ENCODE data around the gene SCFD2. TPM values are rescaled to one million over a fixed set of nuclear protein-coding genes. Genes with fewer than 3 reads are reported as not detected.

The SCFD2 gene
- total and polyA plus RNA-seq, 10 of the 15 experiments (the other 5 are each of a cell fraction or from before 2014, with no cell fraction given), result 4.8 to 37.6 (median 24.9) TPM

- no peak overlapping the region for H3K4me2 ChIP-seq (ENCODE audit: control insufficient read depth, insufficient read depth)
- SMC1A ChIA-PET (ENCODE audit: uncharacterized antibody, unreplicated experiment), result interaction anchor here (1.3 to 2.4 kb wide), 3 partner anchors 8 to 432 kb away, joined by 3 to 7 read pairs (median 5); no protein-coding TSS in a partner anchor
- H3K9me3 ChIP-seq (replicated peaks; ENCODE audit: control insufficient read depth, insufficient read depth, low read length), result no peaks in the 10 kb centered on the region
- TF ChIP-seq EP300 (IDR thresholded peaks at IDR 0.05; ENCODE audit: borderline replicate concordance in 1 of 2, control insufficient read depth in 1 of 2, low read depth in 2 of 2, low read length in 2 of 2) (no peak), TCF3 (IDR thresholded peaks at IDR 0.05; ENCODE audit: borderline replicate concordance, insufficient read depth, low read depth, low read length) (no peak), ATF2 (IDR thresholded peaks at IDR 0.05; ENCODE audit: low read length) (no peak), FOXM1 (IDR thresholded peaks at IDR 0.05; ENCODE audit: low read depth, low read length) (no peak), CHD2 (IDR thresholded peaks at IDR 0.05; ENCODE audit: borderline replicate concordance, low read depth, low read length) (no peak), BRCA1 (IDR thresholded peaks at IDR 0.05; ENCODE audit: low read depth, low read length) (no peak)
- DNase-seq (ENCODE audit: low read depth, low spot score) (no peak), ATAC-seq (no peak), FAIRE-seq (no peak)
- intact Hi-C loops (cut with micrococcal nuclease; ENCODE audit: unreplicated experiment), result no loop called here
- no peaks in the 10 kb centered on the region for H3K27me3 ChIP-seq (replicated peaks in 1 of 2; ENCODE audit: control insufficient read depth in 2 of 2, insufficient read depth in 2 of 2, low read length in 1 of 2)
- no peaks in the 10 kb centered on the region for H4K20me1 ChIP-seq (ENCODE audit: control insufficient read depth, insufficient read depth)
- no peak overlapping the region for H3K9ac ChIP-seq (ENCODE audit: control insufficient read depth, insufficient read depth, low read length)
- H2AFZ ChIP-seq (ENCODE audit: control insufficient read depth, low read depth, low read length), result no peak overlapping the region
- RAD21 ChIA-PET (ENCODE audit: unreplicated experiment), result no interaction called here
- H3K4me3 ChIP-seq, result no peak overlapping the region
- H3K36me3 ChIP-seq (ENCODE audit: control insufficient read depth in 2 of 2, insufficient read depth in 2 of 2, low read length in 1 of 2), result no peaks in the 10 kb centered on the region
- H3K4me1 ChIP-seq (ENCODE audit: control insufficient read depth, insufficient read depth, low read length), result no peaks in the 10 kb centered on the region
- in situ Hi-C loops (cut with MboI), result no loop called here
- H3K79me2 ChIP-seq (ENCODE audit: control insufficient read depth, insufficient read depth, low read length), result no peaks in the 10 kb centered on the region
- no TSS peak for BruUV-seq (replicated peaks)
- no peak overlapping the region for H3K27ac ChIP-seq (ENCODE audit: control insufficient read depth, insufficient read depth)
- CTCF ChIA-PET, result interaction anchor here (1.4 kb wide), 1 partner anchor 8 kb away, joined by 5 read pairs; no protein-coding TSS in a partner anchor
- 40% methylated on average over 1 of the region's 1 CpG for WGBS (ENCODE audit: insufficient coverage, insufficient replicate concordance, low lambda C conversion rate, missing lambda C conversion rate)
- POLR2A ChIA-PET, result interaction anchor here (1.7 kb wide), 1 partner anchor 22 kb away, joined by 3 read pairs; no protein-coding TSS in a partner anchor
These were observed 388.6 kb downstream of the SCFD2 start for GRCh38 chr4:52977252-52977651.
